HG03558 (cell line): ENCODE data around the gene POLR3A.
"Not testable (repeated sequence)": the region's sequence is repeated elsewhere in the genome, so short reads cannot be mapped to it uniquely, and the experiment has no call there.

Experiments
- ATAC-seq: cut with Tn5 transposase; IDR thresholded peaks from one replicate; pipeline ENCODE4 v1.9.1; 2021; ENCODE audit warnings: moderate number of reproducible peaks; ENCODE audit not compliant: unreplicated experiment; ENCODE audit errors: extremely low read depth

POLR3A gene

GRCh38 chr10:78025685-78026364, 3.5 kb downstream of the POLR3A start:
- ATAC-seq = no peak

- ATAC-seq = no peak
Measured at GRCh38 chr10:78023741-78024140, 5.6 kb downstream of the POLR3A start.

GRCh38 chr10:78021201-78021600, 8.1 kb downstream of the POLR3A start:
- no peak for ATAC-seq

- ATAC-seq = no peak
Measured at GRCh38 chr10:78019264-78019663, 10.1 kb downstream of the POLR3A start.

GRCh38 chr10:78017856-78018255, 11.5 kb downstream of the POLR3A start:
- ATAC-seq = no peak

GRCh38 chr10:78015546-78015945, 13.8 kb downstream of the POLR3A start:
- ATAC-seq = no peak

GRCh38 chr10:78013564-78013963, 15.8 kb downstream of the POLR3A start:
- ATAC-seq = no peak

- ATAC-seq = no peak
Measured at GRCh38 chr10:78011065-78011464, 18.2 kb downstream of the POLR3A start.

- no peak for ATAC-seq
Measured at GRCh38 chr10:78010278-78010677, 19.0 kb downstream of the POLR3A start.

- ATAC-seq = no peak
Measured at GRCh38 chr10:78009662-78010061, 19.7 kb downstream of the POLR3A start.

GRCh38 chr10:78007172-78007571, 22.1 kb downstream of the POLR3A start:
- no peak for ATAC-seq

- no peak for ATAC-seq
Measured at GRCh38 chr10:78004215-78005026, 24.9 kb downstream of the POLR3A start.

- ATAC-seq = no peak
Measured at GRCh38 chr10:78002541-78003288, 26.6 kb downstream of the POLR3A start.

GRCh38 chr10:78000956-78001472, 28.3 kb downstream of the POLR3A start:
- ATAC-seq = no peak

GRCh38 chr10:78000206-78000605, 29.1 kb downstream of the POLR3A start:
- no peak for ATAC-seq

GRCh38 chr10:77998780-77999179, 30.5 kb downstream of the POLR3A start:
- not testable (repeated sequence) for ATAC-seq

- no peak for ATAC-seq
Measured at GRCh38 chr10:77993620-77994019, 35.7 kb downstream of the POLR3A start.

GRCh38 chr10:77989081-77989724, 40.1 kb downstream of the POLR3A start:
- no peak for ATAC-seq

- no peak for ATAC-seq
Measured at GRCh38 chr10:77987671-77988255, 41.6 kb downstream of the POLR3A start.

- no peak for ATAC-seq
Measured at GRCh38 chr10:77984986-77985385, 44.3 kb downstream of the POLR3A start.
